PC-9 (cell line): ENCODE results near the gene SLC9B1. TPM values are rescaled to one million over a fixed set of nuclear protein-coding genes. Genes with fewer than 3 reads are reported as not detected.
A peak's percentile ranks its signal among the peaks of the same experiment; 100 is the strongest.

Experiments used
- Bru-seq: library from RNA; stranded (reverse); fragments of 400-500 nt; gene quantifications from one replicate; lab custom pipeline; 2021; lab: Mats Ljungman, UMichigan
- BruChase-seq, 2 experiments: library from RNA; stranded (reverse); fragments of 400-500 nt; gene quantifications; one replicate each; lab custom pipeline; 2021; lab: Mats Ljungman, UMichigan
- BruUV-seq: library from RNA; stranded (reverse); fragments of 400-500 nt; replicated peaks from 2 replicates; lab custom pipeline; 2021; lab: Mats Ljungman, UMichigan
- CTCF ChIA-PET: fragments of 300-600 bp; sonication (Branson Sonifier 250); formaldehyde crosslinking; loops from one replicate; lab custom pipeline; 2022; ENCODE audit warnings: antibody characterized with exemption; lab: Charles Lee
- POLR2A ChIA-PET: fragments of 300-600 bp; sonication (Branson Sonifier 250); formaldehyde crosslinking; loops from one replicate; lab custom pipeline; 2022; ENCODE audit warnings: antibody characterized with exemption; ENCODE audit not compliant: unreplicated experiment; lab: Charles Lee
- DNase-seq, 2 experiments: peaks; one replicate each; pipeline versions ENCODE4 v3.0.0 to v3.0.0-alpha.2; 2015 to 2022; ENCODE audit warnings: mixed read lengths in 1 of 2
- H2AFZ ChIP-seq: fragments of 200-600 bp; sonication (generic); 2 replicates; pipeline ENCODE4 v1.8.1; 2017; ENCODE audit warnings: antibody characterized with exemption
- H3F3A ChIP-seq: fragments of 200-600 bp; sonication (generic); 2 replicates; pipeline ENCODE4 v1.8.1; 2017; ENCODE audit warnings: antibody characterized with exemption, mild to moderate bottlenecking, low read depth; ENCODE audit not compliant: insufficient read depth
- H3K27ac ChIP-seq: fragments of 200-600 bp; sonication (generic); 2 replicates; pipeline ENCODE4 v1.6.1; 2016; ENCODE audit warnings: mixed run types
- H3K27me3 ChIP-seq: fragments of 200-600 bp; sonication (generic); 2 replicates; pipeline ENCODE4 v1.6.1; 2016; ENCODE audit warnings: low read depth, mixed run types; ENCODE audit not compliant: insufficient read depth
- H3K36me3 ChIP-seq: fragments of 200-600 bp; sonication (generic); 2 replicates; pipeline ENCODE4 v1.6.1; 2016; ENCODE audit warnings: low read depth, mixed run types
- H3K4me1 ChIP-seq: fragments of 200-600 bp; sonication (generic); replicated peaks from 2 replicates; pipeline ENCODE4 v1.6.1; 2016; ENCODE audit warnings: mixed run types; ENCODE audit not compliant: insufficient read depth
- H3K4me2 ChIP-seq: fragments of 200-600 bp; sonication (generic); 2 replicates; pipeline ENCODE4 v1.6.1; 2017; ENCODE audit warnings: mixed run types
- H3K4me3 ChIP-seq: fragments of 200-600 bp; sonication (generic); 2 replicates; pipeline ENCODE4 v1.6.1; 2016; ENCODE audit warnings: mixed run types
- H3K79me2 ChIP-seq: fragments of 200-600 bp; sonication (generic); 2 replicates; pipeline ENCODE4 v1.6.1; 2017; ENCODE audit warnings: low read depth, mixed run types
- H3K9me2 ChIP-seq: fragments of 200-600 bp; sonication (generic); 2 replicates; pipeline ENCODE4 v1.8.1; 2017; ENCODE audit warnings: mild to moderate bottlenecking; ENCODE audit not compliant: insufficient read depth
- H3K9me3 ChIP-seq: fragments of 200-600 bp; sonication (generic); 2 replicates; pipeline ENCODE4 v1.8.1; 2016; ENCODE audit warnings: low read depth; ENCODE audit not compliant: insufficient read depth
- H4K20me1 ChIP-seq: fragments of 200-600 bp; sonication (generic); 2 replicates; pipeline ENCODE4 v1.8.1; 2017; ENCODE audit not compliant: insufficient read depth
- CTCF ChIP-seq: fragments of 200-600 bp; sonication (generic); conservative IDR thresholded peaks from 2 replicates; pipeline ENCODE4 v1.6.1; 2017; ENCODE audit warnings: mixed run types, antibody characterized with exemption, mild to moderate bottlenecking, moderate library complexity
- EZH2 ChIP-seq: fragments of 200-600 bp; sonication (generic); IDR thresholded peaks from 2 replicates; pipeline ENCODE4 v1.8.0; 2017; ENCODE audit warnings: antibody characterized with exemption, low read depth
- intact Hi-C: fragments of 100-400 bp; cut with micrococcal nuclease; formaldehyde crosslinking; loops from one replicate; pipeline ENCODE4 v1.10.0; 2022; ENCODE audit not compliant: unreplicated experiment
- long read RNA-seq: library from polyadenylated mRNA; stranded (forward); transcript quantifications from one replicate; pipeline ENCODE4 v2.0.0, GENCODE V29; 2022
- total RNA-seq: library from RNA; stranded (reverse); gene quantifications from 2 replicates; pipeline ENCODE4 v1.2.3, GENCODE V29; 2021

SLC9B1 gene
- 0.60 TPM in 1 of 2 replicates, not detected in the other for total RNA-seq
- Bru-seq, nascent RNA, result percentile 22 among the genes with signal in this experiment
- BruChase-seq, experiment 1, labeled RNA remaining after a 2-hour chase, result percentile 25 among the genes with signal in this experiment
- percentile 13 among the genes with signal in this experiment for BruChase-seq, experiment 2, labeled RNA remaining after a 6-hour chase
- long read RNA-seq, result 0 reads

- ChIA-PET POLR2A (interaction anchor here (0.7 kb wide), 1 partner anchor 192 kb away, joined by 3 read pairs; the partner anchor contains the start of gene UBE2D3), CTCF (interaction anchor here (0.6 kb wide), 1 partner anchor 192 kb away, joined by 3 read pairs; the partner anchor contains the start of gene UBE2D3)
- no peaks in the 10 kb centered on the region for H3K27me3 ChIP-seq
- peak within 1 kb of the TSS; percentile 97 for H3K4me2 ChIP-seq
- peaks cover 10% of the 10 kb centered on the region for H3F3A ChIP-seq
- peak within 1 kb of the TSS; percentile 73 for H3K4me3 ChIP-seq
- TF ChIP-seq CTCF (no peak), EZH2 (no peak)
- peaks cover 10% of the 10 kb centered on the region; the same call in 1 of the 2 replicates for H3K4me1 ChIP-seq
- H3K27ac ChIP-seq, result peak within 1 kb of the TSS; percentile 86
- no peaks in the 10 kb centered on the region for H3K9me3 ChIP-seq
- no peaks in the 10 kb centered on the region for H4K20me1 ChIP-seq
- peak within 1 kb of the TSS; percentile 99 for H2AFZ ChIP-seq
- peak; percentile 85 to 92 for DNase-seq
- BruUV-seq, result TSS peak; percentile 98
- no peaks in the 10 kb centered on the region for H3K79me2 ChIP-seq
- H3K9me2 ChIP-seq, result no peaks in the 10 kb centered on the region
- intact Hi-C loops, result loop anchor here (2.0 to 10.0 kb wide), 4 partner anchors 78 to 675 kb away; partner anchors contain the start of genes BDH2, NFKB1, SLC39A8 and UBE2D3
- H3K36me3 ChIP-seq, result no peaks in the 10 kb centered on the region
These were observed at the start of gene SLC9B1 for GRCh38 chr4:103019308-103020124. SLC9B1 (minus strand) TSS chr4:103019705; CDS start chr4:102991711, 27,994 bp downstream.

GRCh38 chr4:103067841-103068547 is 48.5 kb upstream of the SLC9B1 start:
- H3K27me3 ChIP-seq, result no peaks in the 10 kb centered on the region
- H3K9me3 ChIP-seq, result no peaks in the 10 kb centered on the region
- no peaks in the 10 kb centered on the region for H3K79me2 ChIP-seq
- BruUV-seq, result no TSS peak
- no peaks in the 10 kb centered on the region for H3K9me2 ChIP-seq
- DNase-seq, result no peak
- H2AFZ ChIP-seq, result no peak overlapping the region
- intact Hi-C loops, result no loop called here
- no peak overlapping the region for H3K27ac ChIP-seq
- ChIA-PET POLR2A (no interaction called here), CTCF (no interaction called here)
- H3K36me3 ChIP-seq, result no peaks in the 10 kb centered on the region
- no peaks in the 10 kb centered on the region for H4K20me1 ChIP-seq
- H3K4me1 ChIP-seq, result no peaks in the 10 kb centered on the region
- TF ChIP-seq CTCF (no peak), EZH2 (no peak)
- no peak overlapping the region for H3K4me3 ChIP-seq
- H3F3A ChIP-seq, result no peaks in the 10 kb centered on the region
- H3K4me2 ChIP-seq, result no peak overlapping the region
